KMS-11 (cell line): ENCODE measurements around the gene PDE1C.

Source experiments
- H2AFZ ChIP-seq: fragments of 200-600 bp; sonication (generic); 2 replicates; pipeline ENCODE4 v1.6.1; 2016; ENCODE audit warnings: antibody characterized with exemption, mixed run types, low read depth
- H3K27ac ChIP-seq: fragments of 200-600 bp; sonication (generic); 2 replicates; pipeline ENCODE4 v1.6.1; 2016; ENCODE audit warnings: mild to moderate bottlenecking, mixed run types
- H3K27me3 ChIP-seq: fragments of 200-600 bp; sonication (generic); 2 replicates; pipeline ENCODE4 v1.6.1; 2017; ENCODE audit warnings: mild to moderate bottlenecking, low read depth, mixed run types, moderate library complexity; ENCODE audit not compliant: insufficient read depth
- H3K36me3 ChIP-seq: fragments of 200-600 bp; sonication (generic); 2 replicates; pipeline ENCODE4 v1.6.1; 2017; ENCODE audit warnings: mild to moderate bottlenecking, mixed run types; ENCODE audit not compliant: insufficient read depth
- H3K4me1 ChIP-seq: fragments of 200-600 bp; sonication (generic); 2 replicates; pipeline ENCODE4 v1.6.1; 2016; ENCODE audit warnings: mild to moderate bottlenecking, low read depth, mixed run types; ENCODE audit not compliant: poor library complexity, severe bottlenecking
- H3K4me2 ChIP-seq: fragments of 200-600 bp; sonication (generic); 2 replicates; pipeline ENCODE4 v1.7.0; 2016; ENCODE audit warnings: mild to moderate bottlenecking, mixed run types
- H3K4me3 ChIP-seq: fragments of 200-600 bp; sonication (generic); IDR thresholded peaks from 2 replicates; pipeline ENCODE4 v1.6.1; 2017; ENCODE audit warnings: low read depth, low read length, mixed read lengths; ENCODE audit not compliant: insufficient read depth
- H3K79me2 ChIP-seq: fragments of 200-600 bp; sonication (generic); 2 replicates; pipeline ENCODE4 v1.6.1; 2016; ENCODE audit warnings: low read depth, mixed run types; ENCODE audit not compliant: insufficient read depth
- H3K9ac ChIP-seq: fragments of 200-600 bp; sonication (generic); 2 replicates; pipeline ENCODE4 v1.6.1; 2016; ENCODE audit warnings: mild to moderate bottlenecking, mixed run types
- H4K20me1 ChIP-seq: fragments of 200-600 bp; sonication (generic); 2 replicates; pipeline ENCODE4 v1.6.1; 2016; ENCODE audit warnings: mild to moderate bottlenecking, mixed run types; ENCODE audit not compliant: insufficient read depth
- TF ChIP-seq, protein P1 (sequence below): fragments of 200-600 bp; sonication (generic); conservative IDR thresholded peaks from 2 replicates; pipeline ENCODE4 v1.6.1; 2017; ENCODE audit warnings: low read depth, mild to moderate bottlenecking, antibody characterized with exemption, low read length, moderate library complexity, mixed read lengths

Gene PDE1C

DNA sequence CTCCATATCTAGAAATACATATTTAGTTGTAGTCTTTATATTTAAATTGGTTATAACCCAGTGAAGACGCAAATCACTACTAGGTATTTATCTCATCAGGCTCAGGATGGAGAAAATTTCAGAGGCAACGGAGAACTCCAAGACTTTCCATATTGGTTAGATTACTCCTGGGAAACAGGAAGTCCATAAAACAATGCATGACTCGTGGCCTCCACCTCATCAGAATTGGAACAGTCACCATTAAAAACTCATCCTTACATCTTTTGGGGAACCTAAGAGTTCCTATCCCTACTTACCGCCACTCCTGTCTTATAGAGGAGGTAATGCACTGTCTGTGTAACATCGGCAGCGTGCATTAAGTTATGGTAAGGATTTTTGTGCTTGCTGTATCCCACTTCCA is 205.6 kb downstream of the PDE1C start:
- TF ChIP-seq, protein P1, sequence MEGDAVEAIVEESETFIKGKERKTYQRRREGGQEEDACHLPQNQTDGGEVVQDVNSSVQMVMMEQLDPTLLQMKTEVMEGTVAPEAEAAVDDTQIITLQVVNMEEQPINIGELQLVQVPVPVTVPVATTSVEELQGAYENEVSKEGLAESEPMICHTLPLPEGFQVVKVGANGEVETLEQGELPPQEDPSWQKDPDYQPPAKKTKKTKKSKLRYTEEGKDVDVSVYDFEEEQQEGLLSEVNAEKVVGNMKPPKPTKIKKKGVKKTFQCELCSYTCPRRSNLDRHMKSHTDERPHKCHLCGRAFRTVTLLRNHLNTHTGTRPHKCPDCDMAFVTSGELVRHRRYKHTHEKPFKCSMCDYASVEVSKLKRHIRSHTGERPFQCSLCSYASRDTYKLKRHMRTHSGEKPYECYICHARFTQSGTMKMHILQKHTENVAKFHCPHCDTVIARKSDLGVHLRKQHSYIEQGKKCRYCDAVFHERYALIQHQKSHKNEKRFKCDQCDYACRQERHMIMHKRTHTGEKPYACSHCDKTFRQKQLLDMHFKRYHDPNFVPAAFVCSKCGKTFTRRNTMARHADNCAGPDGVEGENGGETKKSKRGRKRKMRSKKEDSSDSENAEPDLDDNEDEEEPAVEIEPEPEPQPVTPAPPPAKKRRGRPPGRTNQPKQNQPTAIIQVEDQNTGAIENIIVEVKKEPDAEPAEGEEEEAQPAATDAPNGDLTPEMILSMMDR = no peak
- Histone ChIP-seq H3K9ac (no peak overlapping the region), H3K4me3 (no peak overlapping the region), H3K79me2 (no peaks in the 10 kb centered on the region), H3K27ac (no peak overlapping the region), H3K4me2 (no peak overlapping the region), H2AFZ (no peak overlapping the region), H3K36me3 (no peaks in the 10 kb centered on the region), H3K27me3 (no peaks in the 10 kb centered on the region), H3K4me1 (no peaks in the 10 kb centered on the region), H4K20me1 (no peaks in the 10 kb centered on the region)

DNA sequence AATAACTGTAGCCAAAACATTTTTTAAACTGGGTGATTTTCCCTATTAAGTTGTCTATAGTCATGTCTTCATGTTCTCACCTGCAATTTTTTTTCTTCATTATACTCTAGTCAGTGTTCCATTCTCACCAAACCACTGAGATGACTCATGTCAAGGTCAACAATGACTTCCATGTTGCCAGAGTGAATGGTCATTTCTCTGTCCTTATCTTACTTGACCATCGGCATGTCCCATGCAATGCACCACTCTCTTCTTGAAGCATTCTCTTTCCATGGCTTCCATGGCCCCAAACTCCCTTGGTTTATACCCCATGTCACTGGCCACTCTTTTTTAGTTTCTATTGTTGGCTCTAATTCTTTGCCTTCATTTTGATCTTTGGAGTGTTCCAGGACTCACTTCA is 209.3 kb downstream of the PDE1C start:
- Histone ChIP-seq H2AFZ (no peak overlapping the region), H3K27ac (no peak overlapping the region), H3K9ac (no peak overlapping the region), H3K4me2 (no peak overlapping the region), H3K79me2 (no peaks in the 10 kb centered on the region), H3K36me3 (no peaks in the 10 kb centered on the region), H3K4me3 (no peak overlapping the region), H3K4me1 (no peaks in the 10 kb centered on the region), H4K20me1 (no peaks in the 10 kb centered on the region), H3K27me3 (no peaks in the 10 kb centered on the region)
- TF ChIP-seq, protein P1 = no peak

DNA sequence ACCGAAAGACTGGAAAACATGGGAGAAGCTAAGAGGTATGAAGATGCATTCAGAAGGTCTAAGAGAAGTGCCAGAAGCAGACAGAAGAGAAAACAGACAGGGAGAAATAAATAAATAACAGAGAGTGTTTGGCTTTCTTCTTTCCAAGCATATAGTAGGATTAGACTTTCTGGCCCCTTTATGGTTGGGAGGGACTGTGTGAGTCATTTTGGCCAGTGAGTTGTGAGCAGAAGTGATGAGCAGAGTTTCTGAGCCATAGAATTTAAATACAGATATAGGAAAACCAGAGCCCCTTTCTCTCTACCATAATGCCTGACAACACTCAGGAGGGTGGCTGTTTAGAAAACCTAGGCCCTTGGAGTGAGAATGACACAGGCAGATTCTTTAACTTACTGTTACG is 212.2 kb downstream of the PDE1C start:
- H2AFZ ChIP-seq = no peak overlapping the region
- no peaks in the 10 kb centered on the region for H3K27me3 ChIP-seq
- no peaks in the 10 kb centered on the region for H3K36me3 ChIP-seq
- H3K4me3 ChIP-seq = no peak overlapping the region
- no peaks in the 10 kb centered on the region for H3K79me2 ChIP-seq
- no peak overlapping the region for H3K27ac ChIP-seq
- no peaks in the 10 kb centered on the region for H3K4me1 ChIP-seq
- no peak overlapping the region for H3K9ac ChIP-seq
- TF ChIP-seq, protein P1 = no peak
- no peaks in the 10 kb centered on the region for H4K20me1 ChIP-seq
- H3K4me2 ChIP-seq = no peak overlapping the region

DNA sequence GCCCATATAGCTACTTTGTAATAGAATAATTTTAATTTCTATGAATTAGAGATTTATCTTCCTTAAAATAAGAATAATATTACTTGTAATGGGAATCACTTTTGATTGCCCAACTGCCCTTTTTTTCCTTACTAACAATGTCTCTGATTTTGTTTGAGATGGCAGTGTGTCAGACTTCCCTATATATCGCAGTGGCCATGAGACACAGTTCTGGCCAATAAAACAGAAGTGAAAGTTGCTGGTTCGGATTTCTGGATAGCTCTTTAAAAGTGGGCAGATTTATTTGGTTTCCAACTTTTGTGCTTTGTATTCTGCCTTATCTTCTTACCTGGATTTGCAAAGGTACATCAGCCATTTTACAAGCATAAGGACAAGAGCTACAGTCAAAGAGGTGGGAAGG is 213.0 kb downstream of the PDE1C start:
- H3K4me1 ChIP-seq = no peaks in the 10 kb centered on the region
- no peak overlapping the region for H3K9ac ChIP-seq
- TF ChIP-seq, protein P1 = no peak
- no peaks in the 10 kb centered on the region for H4K20me1 ChIP-seq
- H2AFZ ChIP-seq = no peak overlapping the region
- H3K27ac ChIP-seq = no peak overlapping the region
- H3K36me3 ChIP-seq = no peaks in the 10 kb centered on the region
- H3K79me2 ChIP-seq = no peaks in the 10 kb centered on the region
- no peak overlapping the region for H3K4me3 ChIP-seq
- no peaks in the 10 kb centered on the region for H3K27me3 ChIP-seq
- no peak overlapping the region for H3K4me2 ChIP-seq

DNA sequence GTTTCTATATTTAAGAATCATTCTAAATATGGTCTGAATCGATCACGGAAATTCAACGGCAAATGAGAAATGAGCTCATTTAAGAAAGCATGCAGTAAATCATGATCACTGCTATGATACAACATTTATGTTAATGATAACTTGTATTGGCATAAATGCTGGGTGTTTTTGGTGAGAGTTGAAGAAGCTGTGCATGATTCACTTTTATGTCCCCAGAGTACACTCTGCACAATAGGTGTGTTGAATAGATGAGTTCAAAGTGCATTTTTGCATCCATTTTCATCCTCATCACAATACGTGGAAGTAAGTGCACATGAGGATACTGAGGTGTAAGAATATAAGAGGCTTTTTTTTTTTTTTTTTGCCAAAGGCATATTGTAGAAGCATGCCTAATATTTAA is 213.9 kb downstream of the PDE1C start:
- no peak overlapping the region for H3K27ac ChIP-seq
- no peak overlapping the region for H2AFZ ChIP-seq
- H3K9ac ChIP-seq = no peak overlapping the region
- TF ChIP-seq, protein P1 = no peak
- H3K4me2 ChIP-seq = no peak overlapping the region
- H3K36me3 ChIP-seq = no peaks in the 10 kb centered on the region
- no peaks in the 10 kb centered on the region for H3K4me1 ChIP-seq
- no peaks in the 10 kb centered on the region for H3K79me2 ChIP-seq
- H4K20me1 ChIP-seq = no peaks in the 10 kb centered on the region
- no peak overlapping the region for H3K4me3 ChIP-seq
- H3K27me3 ChIP-seq = no peaks in the 10 kb centered on the region
